ENCODE data around the gene RGS12.

The RGS12 gene

DNA sequence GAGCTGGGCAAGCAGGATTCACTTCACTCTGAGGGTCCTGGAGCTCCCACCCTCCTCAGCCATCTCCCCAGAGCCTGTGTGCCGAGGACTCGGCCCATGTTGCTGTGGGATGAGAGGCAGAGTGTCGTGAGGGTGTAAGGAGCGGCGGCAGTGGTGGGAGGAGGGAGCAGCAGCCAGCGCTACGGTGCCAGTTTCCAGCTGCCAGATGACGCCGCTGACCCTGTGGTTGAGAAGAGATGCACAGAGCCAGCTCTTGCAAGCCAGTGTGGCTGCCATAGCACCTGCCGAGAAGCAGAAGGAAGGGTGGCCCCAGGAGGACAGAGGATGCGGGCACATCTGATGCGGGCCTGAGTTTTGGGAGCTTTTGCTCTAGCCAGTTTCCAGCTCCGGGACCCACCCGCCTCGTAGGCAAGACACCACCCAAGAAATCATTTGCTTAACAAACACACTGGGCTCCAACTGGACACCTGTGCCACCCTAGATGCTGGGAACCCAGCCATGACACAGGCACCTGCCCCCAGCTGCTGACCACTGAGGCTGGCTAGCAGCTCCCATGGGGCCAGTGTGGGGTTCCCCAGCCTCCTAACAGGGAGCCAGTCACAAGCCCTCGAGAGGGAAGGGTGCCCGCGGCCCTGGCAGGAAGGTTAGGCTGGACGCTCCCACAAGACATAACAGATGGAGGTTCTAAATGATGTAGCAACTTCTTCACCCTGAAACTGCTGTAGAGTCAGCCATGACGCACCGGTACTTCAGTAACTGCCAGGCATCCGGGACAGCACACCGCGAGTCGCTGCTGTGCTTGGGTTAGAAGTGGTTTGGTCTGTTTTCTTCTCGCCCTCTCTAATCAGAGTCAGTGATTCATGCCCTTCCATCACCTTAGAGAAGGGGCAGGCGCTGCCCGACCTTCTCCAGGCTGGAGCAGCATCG is 35.0 kb upstream of the RGS12 start:
- Histone ChIP-seq H2AFZ (ENCODE audit: low read depth, low read length) (no peak overlapping the region), H3K4me1 (ENCODE audit: insufficient read depth, low read length) (peaks cover 6% of the 10 kb centered on the region), H3K4me3 (ENCODE audit: low read length) (no peak overlapping the region), H3K27me3 (ENCODE audit: insufficient read depth, low read length) (no peaks in the 10 kb centered on the region), H3K36me3 (ENCODE audit: insufficient read depth, low read length) (no peaks in the 10 kb centered on the region), H3K9me3 (ENCODE audit: low read length) (peaks cover 3% of the 10 kb centered on the region)

- H3K36me3 ChIP-seq (ENCODE audit: insufficient read depth, low read length), result no peaks in the 10 kb centered on the region
- peaks cover 3% of the 10 kb centered on the region for H3K9me3 ChIP-seq (ENCODE audit: low read length)
- H3K4me1 ChIP-seq (ENCODE audit: insufficient read depth, low read length), result no peaks in the 10 kb centered on the region
- no peak overlapping the region for H2AFZ ChIP-seq (ENCODE audit: low read depth, low read length)
- no peaks in the 10 kb centered on the region for H3K27me3 ChIP-seq (ENCODE audit: insufficient read depth, low read length)
- no peak overlapping the region for H3K4me3 ChIP-seq (ENCODE audit: low read length)
These were observed 31.2 kb upstream of the RGS12 start for GRCh38 chr4:3261411-3262207.

- H3K4me1 ChIP-seq (ENCODE audit: insufficient read depth, low read length), result no peaks in the 10 kb centered on the region
- H3K27me3 ChIP-seq (ENCODE audit: insufficient read depth, low read length), result no peaks in the 10 kb centered on the region
- H2AFZ ChIP-seq (ENCODE audit: low read depth, low read length), result no peak overlapping the region
- H3K9me3 ChIP-seq (ENCODE audit: low read length), result peaks cover 3% of the 10 kb centered on the region
- H3K36me3 ChIP-seq (ENCODE audit: insufficient read depth, low read length), result no peaks in the 10 kb centered on the region
- H3K4me3 ChIP-seq (ENCODE audit: low read length), result no peak overlapping the region
These were observed 30.4 kb upstream of the RGS12 start for GRCh38 chr4:3262208-3263052.

DNA sequence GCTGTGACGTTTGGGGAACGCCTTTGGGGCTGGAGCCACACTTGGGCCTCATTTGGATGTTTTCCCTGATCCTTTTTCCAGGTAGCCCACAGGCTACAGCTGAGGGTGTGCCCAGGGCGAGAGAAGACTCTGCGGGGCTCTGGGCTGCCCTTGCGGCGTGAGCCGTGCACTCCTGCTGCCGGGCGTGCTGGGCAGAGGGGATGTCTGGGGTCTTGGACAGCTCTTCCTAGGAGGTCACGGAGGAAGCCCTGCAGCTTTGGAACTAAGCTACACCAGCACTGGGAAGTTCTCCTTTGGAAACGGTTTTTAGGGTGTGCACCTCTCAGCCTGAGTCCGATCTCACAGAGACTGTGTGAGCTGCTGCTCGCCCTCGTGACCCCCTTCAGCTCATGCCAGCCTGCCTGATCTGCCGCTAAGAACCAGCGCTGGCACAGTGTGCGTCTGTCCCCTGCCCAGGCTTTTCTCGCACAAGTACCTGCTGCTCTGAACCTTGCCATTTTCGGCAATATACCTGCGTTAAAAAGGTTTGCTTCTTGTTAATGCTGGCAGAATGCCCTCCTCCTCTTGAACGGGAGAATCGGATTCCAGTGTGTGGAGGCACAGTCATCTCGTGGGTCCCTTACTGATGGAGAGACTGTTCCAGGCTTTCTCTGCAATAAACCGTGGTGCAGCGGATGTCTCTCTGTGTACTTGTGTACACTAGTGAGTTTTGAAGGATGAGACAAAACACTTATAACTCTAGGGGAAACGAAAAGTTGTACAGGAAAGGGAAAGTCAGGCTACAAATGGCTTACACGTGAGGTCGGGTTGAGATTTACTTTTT is 29.6 kb upstream of the RGS12 start:
- Histone ChIP-seq H3K9me3 (ENCODE audit: low read length) (peaks cover 3% of the 10 kb centered on the region), H3K36me3 (ENCODE audit: insufficient read depth, low read length) (no peaks in the 10 kb centered on the region), H3K4me3 (ENCODE audit: low read length) (no peak overlapping the region), H3K27me3 (ENCODE audit: insufficient read depth, low read length) (no peaks in the 10 kb centered on the region), H3K4me1 (ENCODE audit: insufficient read depth, low read length) (peaks cover 2% of the 10 kb centered on the region), H2AFZ (ENCODE audit: low read depth, low read length) (no peak overlapping the region)

GRCh38 chr4:3263876-3264193 is 29.0 kb upstream of the RGS12 start:
- no peak overlapping the region for H2AFZ ChIP-seq (ENCODE audit: low read depth, low read length)
- no peak overlapping the region for H3K4me3 ChIP-seq (ENCODE audit: low read length)
- no peaks in the 10 kb centered on the region for H3K27me3 ChIP-seq (ENCODE audit: insufficient read depth, low read length)
- peaks cover 3% of the 10 kb centered on the region for H3K9me3 ChIP-seq (ENCODE audit: low read length)
- peaks cover 2% of the 10 kb centered on the region for H3K4me1 ChIP-seq (ENCODE audit: insufficient read depth, low read length)
- no peaks in the 10 kb centered on the region for H3K36me3 ChIP-seq (ENCODE audit: insufficient read depth, low read length)

DNA sequence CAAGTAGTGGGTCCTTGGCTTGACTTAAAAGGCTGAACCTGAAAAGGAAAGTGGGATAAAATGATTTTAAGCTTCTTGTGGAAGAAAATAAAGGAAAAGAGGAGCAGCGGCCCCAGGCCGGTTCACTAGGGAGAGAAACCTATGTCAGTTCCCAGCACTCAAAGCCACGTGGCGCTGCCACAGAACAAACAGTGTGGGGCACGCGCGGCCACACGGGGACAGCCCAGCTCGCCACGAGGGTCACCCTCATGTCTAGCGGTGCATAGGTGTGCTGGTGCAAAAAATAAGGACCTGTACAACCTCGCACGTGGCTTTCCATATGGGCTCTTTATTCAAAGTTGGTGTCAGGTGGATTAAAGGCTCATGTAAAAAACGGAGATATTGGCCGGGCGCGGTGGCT is 26.7 kb upstream of the RGS12 start:
- Histone ChIP-seq H3K27me3 (ENCODE audit: insufficient read depth, low read length) (no peaks in the 10 kb centered on the region), H3K9me3 (ENCODE audit: low read length) (no peaks in the 10 kb centered on the region), H3K36me3 (ENCODE audit: insufficient read depth, low read length) (no peaks in the 10 kb centered on the region), H2AFZ (ENCODE audit: low read depth, low read length) (no peak overlapping the region), H3K4me1 (ENCODE audit: insufficient read depth, low read length) (peaks cover 2% of the 10 kb centered on the region), H3K4me3 (ENCODE audit: low read length) (no peak overlapping the region)

DNA sequence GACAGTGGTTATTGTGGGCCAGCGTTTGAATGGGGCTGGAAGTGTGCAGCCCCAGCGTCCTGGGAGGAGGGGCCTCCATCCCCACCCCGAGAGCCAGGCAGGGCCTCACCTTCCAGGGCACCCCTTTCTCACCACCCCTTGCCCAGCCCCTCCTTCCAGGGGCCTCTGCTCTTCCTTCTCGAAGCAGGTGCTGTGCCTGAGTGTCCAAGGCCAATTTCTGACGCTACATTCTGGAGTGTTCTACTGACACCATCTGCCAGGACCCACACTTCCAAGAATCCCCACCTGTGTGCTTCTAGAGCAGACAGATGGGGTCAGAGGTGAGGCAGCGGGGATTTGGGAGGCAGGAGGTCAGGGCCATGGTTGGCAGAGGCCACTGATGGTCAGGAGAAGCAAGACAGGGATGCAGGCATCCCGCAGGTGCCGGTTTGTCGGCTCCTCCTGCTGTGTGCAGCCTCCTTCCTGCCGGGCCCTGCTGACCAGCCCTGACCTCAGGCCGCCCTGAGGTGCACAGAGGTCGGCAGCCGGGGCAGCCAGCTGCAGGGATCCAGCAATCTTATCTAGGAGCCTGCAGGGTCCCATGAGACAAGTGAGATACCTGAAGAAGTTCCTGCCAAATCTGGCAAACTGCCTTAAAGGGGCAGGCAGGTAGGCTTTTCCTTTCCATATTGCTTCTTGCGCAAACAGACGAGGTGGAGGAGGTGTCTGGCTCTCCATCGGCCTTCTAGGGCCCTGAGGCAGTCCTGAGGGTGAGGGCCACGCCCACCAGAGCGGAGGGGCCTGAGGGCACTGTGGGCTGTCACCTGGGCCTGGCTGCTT is 25.0 kb upstream of the RGS12 start:
- Histone ChIP-seq H3K4me3 (ENCODE audit: low read length) (no peak overlapping the region), H3K27me3 (ENCODE audit: insufficient read depth, low read length) (no peaks in the 10 kb centered on the region), H3K9me3 (ENCODE audit: low read length) (no peaks in the 10 kb centered on the region), H3K36me3 (ENCODE audit: insufficient read depth, low read length) (no peaks in the 10 kb centered on the region), H2AFZ (ENCODE audit: low read depth, low read length) (no peak overlapping the region), H3K4me1 (ENCODE audit: insufficient read depth, low read length) (peaks cover 2% of the 10 kb centered on the region)

GRCh38 chr4:3268395-3269104 is 24.3 kb upstream of the RGS12 start:
- Histone ChIP-seq H2AFZ (ENCODE audit: low read depth, low read length) (no peak overlapping the region), H3K36me3 (ENCODE audit: insufficient read depth, low read length) (no peaks in the 10 kb centered on the region), H3K9me3 (ENCODE audit: low read length) (no peaks in the 10 kb centered on the region), H3K4me1 (ENCODE audit: insufficient read depth, low read length) (peaks cover 2% of the 10 kb centered on the region), H3K27me3 (ENCODE audit: insufficient read depth, low read length) (no peaks in the 10 kb centered on the region), H3K4me3 (ENCODE audit: low read length) (no peak overlapping the region)

- H3K9me3 ChIP-seq (ENCODE audit: low read length), result no peaks in the 10 kb centered on the region
- peaks cover 2% of the 10 kb centered on the region for H3K4me1 ChIP-seq (ENCODE audit: insufficient read depth, low read length)
- no peak overlapping the region for H2AFZ ChIP-seq (ENCODE audit: low read depth, low read length)
- H3K4me3 ChIP-seq (ENCODE audit: low read length), result no peak overlapping the region
- no peaks in the 10 kb centered on the region for H3K36me3 ChIP-seq (ENCODE audit: insufficient read depth, low read length)
- H3K27me3 ChIP-seq (ENCODE audit: insufficient read depth, low read length), result no peaks in the 10 kb centered on the region
These were observed 23.5 kb upstream of the RGS12 start for GRCh38 chr4:3269105-3269927.

DNA sequence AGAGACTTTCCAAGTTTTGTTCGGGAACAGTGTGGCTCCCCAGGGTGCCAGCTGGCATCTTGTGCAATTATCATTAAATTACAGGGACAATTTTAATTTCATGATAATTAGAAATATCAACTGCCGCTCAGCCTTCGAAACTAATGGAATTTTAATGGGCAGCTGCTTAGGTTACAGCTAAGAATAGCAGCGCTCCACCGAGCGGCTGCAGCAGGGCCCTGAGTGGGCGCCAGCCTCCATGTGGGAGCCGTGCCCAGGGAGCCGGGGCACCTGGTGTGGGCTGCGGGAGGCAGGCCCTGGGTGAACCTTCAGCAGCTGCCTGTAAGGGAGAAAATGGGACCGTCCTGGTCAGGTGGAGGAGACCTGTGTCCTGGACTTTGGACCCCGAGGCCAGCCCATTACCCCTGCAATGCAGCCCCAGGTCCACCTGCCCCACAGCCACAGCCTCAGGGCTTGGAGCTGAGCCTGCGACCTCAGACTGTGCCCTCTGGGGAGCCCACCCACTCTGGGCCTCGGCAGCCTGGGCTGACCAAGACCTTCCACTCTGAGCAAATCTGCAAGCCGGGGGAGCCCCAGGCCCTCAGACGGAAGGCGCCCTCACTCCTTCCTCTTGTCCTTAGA is 22.7 kb upstream of the RGS12 start:
- Histone ChIP-seq H3K4me3 (ENCODE audit: low read length) (no peak overlapping the region), H3K9me3 (ENCODE audit: low read length) (no peaks in the 10 kb centered on the region), H3K4me1 (ENCODE audit: insufficient read depth, low read length) (peaks cover 2% of the 10 kb centered on the region), H2AFZ (ENCODE audit: low read depth, low read length) (no peak overlapping the region), H3K36me3 (ENCODE audit: insufficient read depth, low read length) (no peaks in the 10 kb centered on the region), H3K27me3 (ENCODE audit: insufficient read depth, low read length) (no peaks in the 10 kb centered on the region)

All from neuron (in vitro differentiated cells).